ENCODE data around the gene AGTPBP1.

Gene AGTPBP1

GRCh38 chr9:85743275-85744128 is 1.7 kb upstream of the AGTPBP1 start:
- Histone ChIP-seq H3K9ac (ENCODE audit: low read depth, low read length) (peak overlapping the region; percentile 61; the same call in 1 of the 2 replicates), H4K20me1 (ENCODE audit: insufficient read depth, low read length) (peaks cover 7% of the 10 kb centered on the region; the same call in 1 of the 2 replicates), H3K4me2 (ENCODE audit: insufficient read depth, low read length) (peak overlapping the region; percentile 79; the same call in 1 of the 2 replicates), H3K36me3 (ENCODE audit: insufficient read depth, low read length) (no peaks in the 10 kb centered on the region; the same call in 1 of the 2 replicates), H3K27ac (ENCODE audit: low read length) (no peak overlapping the region), H3K4me1 (ENCODE audit: insufficient read depth, low read length) (peaks cover 34% of the 10 kb centered on the region), H3K79me2 (ENCODE audit: insufficient read depth, low read length) (peaks cover 31% of the 10 kb centered on the region), H3K4me3 (ENCODE audit: low read depth in 1 of 2, low read length in 2 of 2) (no peak overlapping the region), H3K27me3 (ENCODE audit: insufficient read depth, low read length, poor library complexity) (peaks cover 5% of the 10 kb centered on the region), H2AFZ (ENCODE audit: low read depth, low read length) (peak overlapping the region; percentile 30), H3K9me3 (ENCODE audit: insufficient read depth, low read length, severe bottlenecking) (no peaks in the 10 kb centered on the region)
- no peak for TF ChIP-seq EZH2 (IDR thresholded peaks at IDR 0.05; ENCODE audit: borderline replicate concordance, low read depth, low read length, severe bottlenecking)
- no peak for TF ChIP-seq CTCF (IDR thresholded peaks at IDR 0.05; ENCODE audit: borderline replicate concordance, extremely low read depth, low read length, poor library complexity, severe bottlenecking)
- no peak for DNase-seq
- ATAC-seq (ENCODE audit: insufficient read depth, low read depth) = no peak

- H4K20me1 ChIP-seq (ENCODE audit: insufficient read depth, low read length) = peaks cover 8% of the 10 kb centered on the region; the same call in 1 of the 2 replicates
- H3K9me3 ChIP-seq (ENCODE audit: insufficient read depth, low read length, severe bottlenecking) = no peaks in the 10 kb centered on the region
- TF ChIP-seq CTCF (IDR thresholded peaks at IDR 0.05; ENCODE audit: borderline replicate concordance, extremely low read depth, low read length, poor library complexity, severe bottlenecking) (no peak), EZH2 (IDR thresholded peaks at IDR 0.05; ENCODE audit: borderline replicate concordance, low read depth, low read length, severe bottlenecking) (no peak)
- H2AFZ ChIP-seq (ENCODE audit: low read depth, low read length) = peak overlapping the region; percentile 90
- H3K27me3 ChIP-seq (ENCODE audit: insufficient read depth, low read length, poor library complexity) = peaks cover 5% of the 10 kb centered on the region
- ATAC-seq (ENCODE audit: insufficient read depth, low read depth) (no peak), DNase-seq (no peak)
- peak overlapping the region; percentile 79 for H3K4me2 ChIP-seq (ENCODE audit: insufficient read depth, low read length)
- H3K9ac ChIP-seq (ENCODE audit: low read depth, low read length) = peak overlapping the region; percentile 61
- peaks cover 36% of the 10 kb centered on the region for H3K79me2 ChIP-seq (ENCODE audit: insufficient read depth, low read length)
- peak overlapping the region; percentile 73 for H3K27ac ChIP-seq (ENCODE audit: low read length)
- H3K4me3 ChIP-seq (ENCODE audit: low read depth in 1 of 2, low read length in 2 of 2) = peak overlapping the region; percentile 38 to 94; a peak in 3 of 4 replicates
- no peaks in the 10 kb centered on the region; the same call in 1 of the 2 replicates for H3K36me3 ChIP-seq (ENCODE audit: insufficient read depth, low read length)
- peaks cover 36% of the 10 kb centered on the region for H3K4me1 ChIP-seq (ENCODE audit: insufficient read depth, low read length)
These were observed 813 bp upstream of the AGTPBP1 start for GRCh38 chr9:85742597-85742936.

GRCh38 chr9:85741095-85741874 is 469 bp downstream of the AGTPBP1 start:
- Histone ChIP-seq H3K4me1 (ENCODE audit: insufficient read depth, low read length) (peaks cover 36% of the 10 kb centered on the region), H2AFZ (ENCODE audit: low read depth, low read length) (peak overlapping the region; percentile 73), H3K9ac (ENCODE audit: low read depth, low read length) (peak overlapping the region; percentile 62), H3K36me3 (ENCODE audit: insufficient read depth, low read length) (no peaks in the 10 kb centered on the region; the same call in 1 of the 2 replicates), H4K20me1 (ENCODE audit: insufficient read depth, low read length) (peaks cover 8% of the 10 kb centered on the region; the same call in 1 of the 2 replicates), H3K27me3 (ENCODE audit: insufficient read depth, low read length, poor library complexity) (peaks cover 5% of the 10 kb centered on the region), H3K79me2 (ENCODE audit: insufficient read depth, low read length) (peaks cover 48% of the 10 kb centered on the region), H3K4me2 (ENCODE audit: insufficient read depth, low read length) (peak overlapping the region; percentile 60), H3K9me3 (ENCODE audit: insufficient read depth, low read length, severe bottlenecking) (no peaks in the 10 kb centered on the region), H3K27ac (ENCODE audit: low read length) (peak overlapping the region; percentile 26), H3K4me3 (ENCODE audit: low read depth in 1 of 2, low read length in 2 of 2) (peak overlapping the region; percentile 38 to 94)
- DNase-seq (peak; percentile 51), ATAC-seq (ENCODE audit: insufficient read depth, low read depth) (peak; percentile 55)
- TF ChIP-seq CTCF (IDR thresholded peaks at IDR 0.05; ENCODE audit: borderline replicate concordance, extremely low read depth, low read length, poor library complexity, severe bottlenecking) = no peak
- TF ChIP-seq EZH2 (IDR thresholded peaks at IDR 0.05; ENCODE audit: borderline replicate concordance, low read depth, low read length, severe bottlenecking) = no peak

Measured in DND-41 (cell line).